ENCODE data around the gene CAMKMT.

The CAMKMT gene

GRCh38 chr2:44796771-44797170 lies 435.0 kb downstream of the CAMKMT start:
- no peaks in the 10 kb centered on the region for H3K9me2 ChIP-seq (ENCODE audit: low read depth, low read length)
- no peaks in the 10 kb centered on the region for H3F3A ChIP-seq (ENCODE audit: insufficient read depth, low read length)
- no peaks in the 10 kb centered on the region for H3K27me3 ChIP-seq (ENCODE audit: insufficient read depth, low read length)
- TF ChIP-seq EZH2 (IDR thresholded peaks at IDR 0.05; ENCODE audit: borderline replicate concordance, low read length) (no peak), CTCF (IDR thresholded peaks at IDR 0.05; ENCODE audit: low read length) (no peak)
- no peaks in the 10 kb centered on the region for H4K20me1 ChIP-seq (ENCODE audit: insufficient read depth, low read length)
- H3K27ac ChIP-seq (ENCODE audit: low read depth, low read length, poor library complexity, severe bottlenecking): no peak overlapping the region
- no peak overlapping the region for H2AFZ ChIP-seq (ENCODE audit: low read length)
- no peaks in the 10 kb centered on the region for H3K36me3 ChIP-seq (ENCODE audit: insufficient read depth, low read length)
- H3K4me2 ChIP-seq (ENCODE audit: low read length): no peak overlapping the region
- H3K9ac ChIP-seq (ENCODE audit: low read length): no peak overlapping the region
- H3K79me2 ChIP-seq (ENCODE audit: insufficient read depth, low read length): no peaks in the 10 kb centered on the region
- no peaks in the 10 kb centered on the region for H3K4me1 ChIP-seq (ENCODE audit: insufficient read depth, low read length, severe bottlenecking)
- no peaks in the 10 kb centered on the region for H3K9me3 ChIP-seq (ENCODE audit: low read length)
- H3K4me3 ChIP-seq (ENCODE audit: low read depth, low read length, poor library complexity, severe bottlenecking): no peak overlapping the region

GRCh38 chr2:44798139-44798659 lies 436.5 kb downstream of the CAMKMT start:
- H3K4me1 ChIP-seq (ENCODE audit: insufficient read depth, low read length, severe bottlenecking): no peaks in the 10 kb centered on the region
- H2AFZ ChIP-seq (ENCODE audit: low read length): no peak overlapping the region
- no peaks in the 10 kb centered on the region for H3K9me3 ChIP-seq (ENCODE audit: low read length)

GRCh38 chr2:44799105-44799504 lies 437.4 kb downstream of the CAMKMT start:
- no peak for TF ChIP-seq CTCF (IDR thresholded peaks at IDR 0.05; ENCODE audit: low read length)
- TF ChIP-seq EZH2 (IDR thresholded peaks at IDR 0.05; ENCODE audit: borderline replicate concordance, low read length): no peak
- H3K27ac ChIP-seq (ENCODE audit: low read depth, low read length, poor library complexity, severe bottlenecking): no peak overlapping the region
- no peaks in the 10 kb centered on the region for H3F3A ChIP-seq (ENCODE audit: insufficient read depth, low read length)

More at GRCh38 chr2:44798139-44798659, 436.5 kb downstream of the CAMKMT start:
- H3K36me3 ChIP-seq (ENCODE audit: insufficient read depth, low read length): no peaks in the 10 kb centered on the region
- H3K79me2 ChIP-seq (ENCODE audit: insufficient read depth, low read length): no peaks in the 10 kb centered on the region
- TF ChIP-seq EZH2 (IDR thresholded peaks at IDR 0.05; ENCODE audit: borderline replicate concordance, low read length) (no peak), CTCF (IDR thresholded peaks at IDR 0.05; ENCODE audit: low read length) (no peak)
- H3K9ac ChIP-seq (ENCODE audit: low read length): no peak overlapping the region
- no peaks in the 10 kb centered on the region for H4K20me1 ChIP-seq (ENCODE audit: insufficient read depth, low read length)
- H3F3A ChIP-seq (ENCODE audit: insufficient read depth, low read length): no peaks in the 10 kb centered on the region
- no peaks in the 10 kb centered on the region for H3K27me3 ChIP-seq (ENCODE audit: insufficient read depth, low read length)
- H3K4me2 ChIP-seq (ENCODE audit: low read length): no peak overlapping the region
- no peak overlapping the region for H3K4me3 ChIP-seq (ENCODE audit: low read depth, low read length, poor library complexity, severe bottlenecking)
- H3K9me2 ChIP-seq (ENCODE audit: low read depth, low read length): no peaks in the 10 kb centered on the region
- no peak overlapping the region for H3K27ac ChIP-seq (ENCODE audit: low read depth, low read length, poor library complexity, severe bottlenecking)

More at GRCh38 chr2:44799105-44799504, 437.4 kb downstream of the CAMKMT start:
- no peaks in the 10 kb centered on the region for H3K4me1 ChIP-seq (ENCODE audit: insufficient read depth, low read length, severe bottlenecking)
- no peak overlapping the region for H3K4me2 ChIP-seq (ENCODE audit: low read length)
- H3K36me3 ChIP-seq (ENCODE audit: insufficient read depth, low read length): no peaks in the 10 kb centered on the region
- no peaks in the 10 kb centered on the region for H3K9me3 ChIP-seq (ENCODE audit: low read length)
- H2AFZ ChIP-seq (ENCODE audit: low read length): no peak overlapping the region
- H3K4me3 ChIP-seq (ENCODE audit: low read depth, low read length, poor library complexity, severe bottlenecking): no peak overlapping the region
- no peak overlapping the region for H3K9ac ChIP-seq (ENCODE audit: low read length)
- H3K79me2 ChIP-seq (ENCODE audit: insufficient read depth, low read length): no peaks in the 10 kb centered on the region
- no peaks in the 10 kb centered on the region for H3K27me3 ChIP-seq (ENCODE audit: insufficient read depth, low read length)
- no peaks in the 10 kb centered on the region for H3K9me2 ChIP-seq (ENCODE audit: low read depth, low read length)
- no peaks in the 10 kb centered on the region for H4K20me1 ChIP-seq (ENCODE audit: insufficient read depth, low read length)
